Tibial nerve (tissue), 4 donors: ENCODE data around the gene ALG6. TPM values are rescaled to one million over a fixed set of nuclear protein-coding genes. Genes with fewer than 3 reads are reported as not detected.

ENCODE experiments used
- DNase-seq, 2 donors: peaks; one replicate each; pipeline ENCODE4 v3.0.0-alpha.2; 2019; ENCODE audit warnings: low spot score in 2 of 2
- H3K27ac ChIP-seq, 4 donors: fragments of 200-600 bp; sonication (generic) in 3 of 4; one replicate each; pipeline ENCODE4 v1.5.1; 2017 to 2019; ENCODE audit warnings: mild to moderate bottlenecking in 1 of 4
- H3K27me3 ChIP-seq, 2 donors: fragments of 200-600 bp; sonication (generic) in 1 of 2; one replicate each; pipeline versions ENCODE4 v1.5.1 to v1.6.0; 2017 to 2019
- H3K36me3 ChIP-seq, 3 donors: fragments of 200-600 bp; sonication (generic); one replicate each; pipeline ENCODE4 v1.5.1; 2018 to 2019
- H3K4me1 ChIP-seq, 4 donors: fragments of 200-600 bp; sonication (generic) in 3 of 4; one replicate each; pipeline ENCODE4 v1.5.1; 2017 to 2019
- H3K4me3 ChIP-seq, 4 donors: fragments of 200-600 bp; sonication (generic) in 3 of 4; one replicate each; pipeline ENCODE4 v1.5.1; 2017 to 2019; ENCODE audit warnings: mild to moderate bottlenecking in 1 of 4, moderate library complexity in 1 of 4
- H3K9me3 ChIP-seq, 4 donors: fragments of 200-600 bp; sonication (generic) in 3 of 4; one replicate each; pipeline ENCODE4 v1.5.1; 2017 to 2019
- EP300 ChIP-seq, 2 donors: sonication (generic); formaldehyde crosslinking; IDR thresholded peaks; one replicate each; pipeline ENCODE4 v1.6.1; 2017; ENCODE audit warnings: antibody characterized with exemption in 2 of 2, mild to moderate bottlenecking in 1 of 2
- POLR2A ChIP-seq, 2 donors: fragments of 450-650 bp; IDR thresholded peaks; one replicate each; pipeline ENCODE4 v1.6.1; 2017; ENCODE audit warnings: antibody characterized with exemption in 2 of 2, mild to moderate bottlenecking in 2 of 2, moderate library complexity in 2 of 2
- WGBS, 2 donors: methylation state at CpG; one replicate each; pipeline ENCODE4 v1.1.5; 2018; 5-methylcytosine and 5-hydroxymethylcytosine counted together
- total RNA-seq, 4 donors: library from RNA; depleted of rRNA; stranded (reverse); fragments of >200 nt; gene quantifications; one replicate each; pipeline ENCODE4 v1.1.0, GENCODE V29; 2016
- TF ChIP-seq, protein P1 (sequence below), 5 experiments: fragments of 200-600 bp in 3 of 5; fragments of 450-650 bp in 2 of 5; sonication (generic) in 3 of 5; IDR thresholded peaks; one replicate each; pipeline ENCODE4 v1.5.1; 2016 to 2019; ENCODE audit warnings: antibody characterized with exemption in 5 of 5, mild to moderate bottlenecking in 3 of 5, moderate library complexity in 2 of 5

Gene ALG6
- total RNA-seq, 4 donors from 2014 or later, result 6.6 to 16.8 (median 13.5) TPM

DNA sequence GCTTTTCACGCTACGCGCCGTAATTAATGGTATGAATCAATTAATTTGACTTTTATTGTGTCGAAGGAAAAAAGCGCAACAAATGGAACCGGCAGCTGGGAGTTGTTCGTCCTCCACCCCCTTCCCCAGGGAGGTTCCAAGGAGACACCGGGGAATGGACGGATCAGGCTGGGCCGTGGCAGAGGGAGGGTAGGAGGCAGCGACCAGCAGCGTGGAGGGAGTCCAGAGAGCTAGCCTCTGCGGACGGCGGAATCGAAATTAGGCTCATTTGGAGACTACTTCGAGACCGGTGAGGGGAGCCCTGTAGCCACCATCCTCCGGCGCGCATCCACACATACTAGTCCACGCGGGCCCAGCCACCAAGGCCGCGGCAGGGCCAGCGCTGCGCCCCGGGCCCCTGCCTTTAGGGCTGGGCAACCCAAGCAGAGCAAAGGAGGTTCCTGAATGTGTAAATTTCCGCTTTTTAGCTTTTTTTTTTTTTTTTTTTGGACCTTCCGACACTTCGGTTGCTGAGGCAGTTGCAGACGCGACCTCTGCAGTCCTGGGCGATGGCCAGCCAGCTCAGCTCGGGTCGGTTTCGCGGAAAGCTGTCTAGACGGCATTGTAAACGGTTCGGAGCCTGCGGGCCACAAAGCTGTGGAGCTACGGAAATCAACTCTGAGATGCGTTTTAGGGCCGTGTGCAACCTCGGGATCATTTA, 47.3 kb upstream of the ALG6 start:
- Histone ChIP-seq H3K27me3 (peaks cover 6 to 95% of the 10 kb centered on the region in 2 donors), H3K9me3 (no peaks in the 10 kb centered on the region), H3K36me3 (peaks cover 0 to 3% (median 0%) of the 10 kb centered on the region in 3 donors), H3K4me1 (peaks cover 0 to 71% (median 11%) of the 10 kb centered on the region in 4 donors), H3K27ac (peak overlapping the region; percentile 93 to 99 (median 96)), H3K4me3 (peak overlapping the region; percentile 10 to 69 (median 32))
- 4 to 11% methylated on average over 47 of the region's 47 CpGs for WGBS, 2 donors
- TF ChIP-seq, protein P1, sequence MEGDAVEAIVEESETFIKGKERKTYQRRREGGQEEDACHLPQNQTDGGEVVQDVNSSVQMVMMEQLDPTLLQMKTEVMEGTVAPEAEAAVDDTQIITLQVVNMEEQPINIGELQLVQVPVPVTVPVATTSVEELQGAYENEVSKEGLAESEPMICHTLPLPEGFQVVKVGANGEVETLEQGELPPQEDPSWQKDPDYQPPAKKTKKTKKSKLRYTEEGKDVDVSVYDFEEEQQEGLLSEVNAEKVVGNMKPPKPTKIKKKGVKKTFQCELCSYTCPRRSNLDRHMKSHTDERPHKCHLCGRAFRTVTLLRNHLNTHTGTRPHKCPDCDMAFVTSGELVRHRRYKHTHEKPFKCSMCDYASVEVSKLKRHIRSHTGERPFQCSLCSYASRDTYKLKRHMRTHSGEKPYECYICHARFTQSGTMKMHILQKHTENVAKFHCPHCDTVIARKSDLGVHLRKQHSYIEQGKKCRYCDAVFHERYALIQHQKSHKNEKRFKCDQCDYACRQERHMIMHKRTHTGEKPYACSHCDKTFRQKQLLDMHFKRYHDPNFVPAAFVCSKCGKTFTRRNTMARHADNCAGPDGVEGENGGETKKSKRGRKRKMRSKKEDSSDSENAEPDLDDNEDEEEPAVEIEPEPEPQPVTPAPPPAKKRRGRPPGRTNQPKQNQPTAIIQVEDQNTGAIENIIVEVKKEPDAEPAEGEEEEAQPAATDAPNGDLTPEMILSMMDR (IDR thresholded peaks at IDR 0.05), result no peak
- no peak for TF ChIP-seq EP300 (IDR thresholded peaks at IDR 0.05)
- TF ChIP-seq POLR2A (IDR thresholded peaks at IDR 0.05), result no peak
- DNase-seq, result no peak

GRCh38 chr1:63321066-63321784, 46.2 kb upstream of the ALG6 start:
- 13 to 15% methylated on average over 28 to 39 of the region's 39 CpGs for WGBS, 2 donors
- peaks cover 0 to 71% (median 11%) of the 10 kb centered on the region in 4 donors for H3K4me1 ChIP-seq
- no peak for DNase-seq
- peak overlapping the region; percentile 50 to 69 (median 55) for H3K4me3 ChIP-seq
- H3K27ac ChIP-seq, result peak overlapping the region; percentile 93 to 99 (median 96)
- H3K36me3 ChIP-seq, result peaks cover 0 to 3% (median 0%) of the 10 kb centered on the region in 3 donors
- TF ChIP-seq EP300 (IDR thresholded peaks at IDR 0.05), result no peak
- no peak for TF ChIP-seq POLR2A (IDR thresholded peaks at IDR 0.05)
- TF ChIP-seq, protein P1 (IDR thresholded peaks at IDR 0.05), result no peak
- H3K27me3 ChIP-seq, result peaks cover 6 to 96% of the 10 kb centered on the region in 2 donors
- no peaks in the 10 kb centered on the region for H3K9me3 ChIP-seq

- peaks cover 0 to 3% (median 0%) of the 10 kb centered on the region in 3 donors for H3K36me3 ChIP-seq
- WGBS, 2 donors, result 12% methylated on average over 12 of the region's 12 CpGs
- TF ChIP-seq, protein P1 (IDR thresholded peaks at IDR 0.05), result no peak
- TF ChIP-seq EP300 (IDR thresholded peaks at IDR 0.05) (no peak), POLR2A (IDR thresholded peaks at IDR 0.05) (no peak)
- H3K27ac ChIP-seq, result peak overlapping the region; percentile 93 to 99 (median 96)
- H3K9me3 ChIP-seq, result no peaks in the 10 kb centered on the region
- H3K27me3 ChIP-seq, result peaks cover 6 to 96% of the 10 kb centered on the region in 2 donors
- H3K4me1 ChIP-seq, result peaks cover 0 to 66% (median 11%) of the 10 kb centered on the region in 4 donors
- H3K4me3 ChIP-seq, result peak overlapping the region; percentile 50 to 69 (median 55)
- no peak for DNase-seq
These were observed 45.7 kb upstream of the ALG6 start for GRCh38 chr1:63321785-63322113.

GRCh38 chr1:63322114-63322943, 45.1 kb upstream of the ALG6 start, which contains the start of gene FOXD3:
FOXD3 (plus strand) TSS chr1:63322567; CDS start chr1:63323059, 492 bp downstream.
- Histone ChIP-seq H3K36me3 (peaks cover 0 to 3% (median 0%) of the 10 kb centered on the region in 3 donors), H3K4me1 (peaks cover 0 to 60% (median 11%) of the 10 kb centered on the region in 4 donors), H3K9me3 (no peaks in the 10 kb centered on the region), H3K27me3 (peaks cover 6 to 96% of the 10 kb centered on the region in 2 donors), H3K4me3 (peak within 1 kb of the TSS; percentile 50 to 69 (median 55)), H3K27ac (peak within 1 kb of the TSS; percentile 93 to 99 (median 96))
- TF ChIP-seq, protein P1 (IDR thresholded peaks at IDR 0.05), result peak in 1 of 5 experiments; percentile 14
- TF ChIP-seq POLR2A (IDR thresholded peaks at IDR 0.05), result peak; percentile 44 to 84
- TF ChIP-seq EP300 (IDR thresholded peaks at IDR 0.05), result peak; percentile 27 to 95
- peak; percentile 53 to 57 for DNase-seq
- 1 to 2% methylated on average over 49 to 69 of the region's 85 CpGs for WGBS, 2 donors
